ENCODE results near the gene TMEM131. TPM values are rescaled to one million over a fixed set of nuclear protein-coding genes. Genes with fewer than 3 reads are reported as not detected.
A peak's percentile ranks its signal among the peaks of the same experiment; 100 is the strongest.

The TMEM131 gene
- total RNA-seq, 1 donor from 2014 or later, result 59.4 TPM

GRCh38 chr2:97988722-97989121, 7.0 kb downstream of the TMEM131 start:
- peaks cover 5% of the 10 kb centered on the region for H3K9me3 ChIP-seq (ENCODE audit: low read depth)
- peaks cover 5% of the 10 kb centered on the region for H3K4me1 ChIP-seq
- H3K9ac ChIP-seq, result no peak overlapping the region
- Mint-ChIP-seq H3K27ac (no peak overlapping the region), H3K36me3 (peaks cover 16% of the 10 kb centered on the region), H3K27me3 (ENCODE audit: insufficient read depth, low read depth) (no peaks in the 10 kb centered on the region), H3K4me3 (no peak overlapping the region), H3K9me3 (peaks cover 27% of the 10 kb centered on the region), H3K4me1 (peaks cover 19% of the 10 kb centered on the region)
- H4K20me1 ChIP-seq (ENCODE audit: low read depth), result peaks cover 18% of the 10 kb centered on the region
- no peaks in the 10 kb centered on the region for H3K27me3 ChIP-seq
- H3K4me3 ChIP-seq, result no peak overlapping the region
- peaks cover 5% of the 10 kb centered on the region for H3F3A ChIP-seq (ENCODE audit: low read depth)
- TF ChIP-seq EZH2 (IDR thresholded peaks at IDR 0.05) (no peak), EZH2phosphoT487 (IDR thresholded peaks at IDR 0.05) (no peak), CTCF (IDR thresholded peaks at IDR 0.05) (no peak)
- DNase-seq (ENCODE audit: low spot score), result no peak
- peaks cover 97% of the 10 kb centered on the region for H3K79me2 ChIP-seq (ENCODE audit: low read depth)
- no peak overlapping the region for H3K27ac ChIP-seq
- no peak overlapping the region for H2AFZ ChIP-seq (replicated peaks)
- no peaks in the 10 kb centered on the region for H3K36me3 ChIP-seq
- no peak overlapping the region for H3K4me2 ChIP-seq

GRCh38 chr2:97985998-97986397, 9.8 kb downstream of the TMEM131 start:
- Mint-ChIP-seq H3K27ac (no peak overlapping the region), H3K4me3 (no peak overlapping the region), H3K4me1 (peaks cover 3% of the 10 kb centered on the region), H3K36me3 (peaks cover 32% of the 10 kb centered on the region), H3K9me3 (peaks cover 27% of the 10 kb centered on the region), H3K27me3 (ENCODE audit: insufficient read depth, low read depth) (no peaks in the 10 kb centered on the region)
- no peak for DNase-seq (ENCODE audit: low spot score)
- H3K36me3 ChIP-seq, result no peaks in the 10 kb centered on the region
- no peak overlapping the region for H2AFZ ChIP-seq (replicated peaks)
- no peak overlapping the region for H3K4me3 ChIP-seq
- peaks cover 14% of the 10 kb centered on the region for H3K4me1 ChIP-seq
- H3K27ac ChIP-seq, result no peak overlapping the region
- peaks cover 15% of the 10 kb centered on the region for H3F3A ChIP-seq (ENCODE audit: low read depth)
- H3K4me2 ChIP-seq, result no peak overlapping the region
- peaks cover 5% of the 10 kb centered on the region for H3K9me3 ChIP-seq (ENCODE audit: low read depth)
- TF ChIP-seq CTCF (IDR thresholded peaks at IDR 0.05) (no peak), EZH2phosphoT487 (IDR thresholded peaks at IDR 0.05) (no peak), EZH2 (IDR thresholded peaks at IDR 0.05) (no peak)
- H4K20me1 ChIP-seq (ENCODE audit: low read depth), result peaks cover 8% of the 10 kb centered on the region
- H3K9ac ChIP-seq, result no peak overlapping the region
- no peaks in the 10 kb centered on the region for H3K27me3 ChIP-seq
- H3K79me2 ChIP-seq (ENCODE audit: low read depth), result peaks cover 91% of the 10 kb centered on the region

GRCh38 chr2:97983698-97984097, 12.1 kb downstream of the TMEM131 start:
- no peak for TF ChIP-seq EZH2 (IDR thresholded peaks at IDR 0.05)
- TF ChIP-seq CTCF (IDR thresholded peaks at IDR 0.05), result no peak
- TF ChIP-seq EZH2phosphoT487 (IDR thresholded peaks at IDR 0.05), result no peak
- no peaks in the 10 kb centered on the region for H3K27me3 Mint-ChIP-seq (ENCODE audit: insufficient read depth, low read depth)
- Histone ChIP-seq H3K9ac (no peak overlapping the region), H3K36me3 (no peaks in the 10 kb centered on the region), H3K4me1 (peaks cover 14% of the 10 kb centered on the region), H2AFZ (replicated peaks) (no peak overlapping the region), H3K9me3 (ENCODE audit: low read depth) (peaks cover 5% of the 10 kb centered on the region), H3K4me2 (peak overlapping the region; percentile 25), H3K4me3 (no peak overlapping the region), H4K20me1 (ENCODE audit: low read depth) (peaks cover 7% of the 10 kb centered on the region), H3F3A (ENCODE audit: low read depth) (peaks cover 15% of the 10 kb centered on the region), H3K27ac (peak overlapping the region; percentile 5), H3K79me2 (ENCODE audit: low read depth) (peaks cover 91% of the 10 kb centered on the region), H3K27me3 (no peaks in the 10 kb centered on the region)
- no peak overlapping the region for H3K4me3 Mint-ChIP-seq
- no peak overlapping the region for H3K27ac Mint-ChIP-seq
- peaks cover 3% of the 10 kb centered on the region for H3K4me1 Mint-ChIP-seq
- no peak for DNase-seq (ENCODE audit: low spot score)
- peaks cover 38% of the 10 kb centered on the region for H3K9me3 Mint-ChIP-seq
- peaks cover 41% of the 10 kb centered on the region for H3K36me3 Mint-ChIP-seq
